Esophagus muscularis mucosa (tissue), 4 donors: Measurements from ENCODE around the gene RABGGTA. TPM values are rescaled to one million over a fixed set of nuclear protein-coding genes. Genes with fewer than 3 reads are reported as not detected.

Experiments used
- DNase-seq: peaks from one replicate; pipeline ENCODE4 v3.0.0-alpha.2; 2017; ENCODE audit errors: extremely low spot score
- H3K27ac ChIP-seq, 4 donors: fragments of 200-600 bp; sonication (generic); replicated peaks in 1 of 4; 1 replicate in 3 of 4; 2 replicates in 1 of 4; pipeline ENCODE4 v1.5.1; 2016 to 2019; ENCODE audit warnings: mild to moderate bottlenecking in 1 of 4
- H3K27me3 ChIP-seq, 4 donors: fragments of 200-600 bp; sonication (generic); one replicate each; pipeline versions ENCODE4 v1.5.1 to v1.6.0; 2016 to 2019
- H3K36me3 ChIP-seq, 4 donors: fragments of 200-600 bp; sonication (generic); one replicate each; pipeline ENCODE4 v1.5.1; 2016 to 2019
- H3K4me1 ChIP-seq, 4 donors: fragments of 200-600 bp; sonication (generic); one replicate each; pipeline ENCODE4 v1.5.1; 2016 to 2019
- H3K4me3 ChIP-seq, 4 donors: fragments of 200-600 bp; sonication (generic); 1 replicate in 2 of 4; 2 replicates in 2 of 4; pipeline ENCODE4 v1.5.1; 2016 to 2019; ENCODE audit warnings: mild to moderate bottlenecking in 4 of 4, moderate library complexity in 1 of 4
- H3K9me3 ChIP-seq, 4 donors: fragments of 200-600 bp; sonication (generic); 1 replicate in 3 of 4; 2 replicates in 1 of 4; pipeline ENCODE4 v1.5.1; 2016 to 2019
- CTCF ChIP-seq, 3 experiments: fragments of 200-600 bp in 2 of 3; fragments of 450-650 bp in 1 of 3; sonication (generic) in 2 of 3; IDR thresholded peaks; one replicate each; pipeline ENCODE4 v1.5.1; 2017 to 2019; ENCODE audit warnings: antibody characterized with exemption in 3 of 3, mild to moderate bottlenecking in 2 of 3, moderate library complexity in 1 of 3
- EP300 ChIP-seq: sonication (generic); formaldehyde crosslinking; IDR thresholded peaks from one replicate; pipeline ENCODE4 v1.6.1; 2017; ENCODE audit warnings: antibody characterized with exemption
- POLR2A ChIP-seq: fragments of 450-650 bp; IDR thresholded peaks from one replicate; pipeline ENCODE4 v1.6.1; 2017; ENCODE audit warnings: antibody characterized with exemption, moderate library complexity, mild to moderate bottlenecking, low read depth
- POLR2AphosphoS5 ChIP-seq, 2 donors: sonication (generic); formaldehyde crosslinking; IDR thresholded peaks; one replicate each; pipeline ENCODE4 v1.6.1; 2017; ENCODE audit warnings: antibody characterized with exemption in 2 of 2
- WGBS: methylation state at CpG from one replicate; pipeline ENCODE4 v1.1.5; 2018; 5-methylcytosine and 5-hydroxymethylcytosine counted together
- intact Hi-C: fragments of 100-400 bp; cut with DNase I; formaldehyde crosslinking; loops from one replicate; pipeline ENCODE4 v1.15.1; 2023
- total RNA-seq, 4 donors: library from RNA; depleted of rRNA; stranded (reverse); fragments of >200 nt; gene quantifications; one replicate each; pipeline versions ENCODE4 v1.1.0 to v1.2.1, GENCODE V29; 2016

The RABGGTA gene
- total RNA-seq, 4 donors from 2014 or later, result 14.6 to 27.8 (median 20.3) TPM

GRCh38 chr14:24300326-24300980 is 29.1 kb upstream of the RABGGTA start:
- 33% methylated on average over 16 of the region's 16 CpGs for WGBS
- Histone ChIP-seq H3K27me3 (no peaks in the 10 kb centered on the region), H3K36me3 (peaks cover 44 to 57% (median 53%) of the 10 kb centered on the region in 4 donors), H3K9me3 (no peaks in the 10 kb centered on the region), H3K4me3 (peak overlapping the region; percentile 73 to 91 (median 80)), H3K27ac (peak overlapping the region; percentile 77 to 88 (median 84)), H3K4me1 (peaks cover 19 to 47% (median 34%) of the 10 kb centered on the region in 4 donors)
- no peak for TF ChIP-seq POLR2A
- TF ChIP-seq EP300, result no peak
- no peak for DNase-seq
- intact Hi-C loops, result no loop called here

- peak within 1 kb of the TSS; percentile 77 to 88 (median 84) for H3K27ac ChIP-seq
- H3K9me3 ChIP-seq, result no peaks in the 10 kb centered on the region
- intact Hi-C loops, result loop anchor here (2.0 kb wide), 1 partner anchor 57 kb away; the partner anchor contains the start of gene TINF2
- H3K4me3 ChIP-seq, result peak within 1 kb of the TSS; percentile 73 to 91 (median 80)
- H3K27me3 ChIP-seq, result no peaks in the 10 kb centered on the region
- H3K36me3 ChIP-seq, result peaks cover 40 to 54% (median 49%) of the 10 kb centered on the region in 4 donors
- TF ChIP-seq POLR2A (no peak), EP300 (no peak), CTCF (IDR thresholded peaks at IDR 0.05) (peak in 1 of 3 experiments; percentile 26), POLR2AphosphoS5 (IDR thresholded peaks at IDR 0.05) (peak; percentile 93 to 96)
- peaks cover 19 to 47% (median 34%) of the 10 kb centered on the region in 4 donors for H3K4me1 ChIP-seq
- peak; percentile 98 for DNase-seq
- WGBS, result 1% methylated on average over 41 of the region's 75 CpGs
Measured at GRCh38 chr14:24299255-24300191, 28.1 kb upstream of the RABGGTA start, which contains the start of the genes DHRS1 and NOP9. Gene DHRS1, minus strand, starts transcription at chr14:24299780. Its CDS starts 674 bp downstream, at chr14:24299106. Gene NOP9, plus strand, starts transcription at chr14:24299850. Its CDS starts 105 bp downstream, at chr14:24299955.

DNA sequence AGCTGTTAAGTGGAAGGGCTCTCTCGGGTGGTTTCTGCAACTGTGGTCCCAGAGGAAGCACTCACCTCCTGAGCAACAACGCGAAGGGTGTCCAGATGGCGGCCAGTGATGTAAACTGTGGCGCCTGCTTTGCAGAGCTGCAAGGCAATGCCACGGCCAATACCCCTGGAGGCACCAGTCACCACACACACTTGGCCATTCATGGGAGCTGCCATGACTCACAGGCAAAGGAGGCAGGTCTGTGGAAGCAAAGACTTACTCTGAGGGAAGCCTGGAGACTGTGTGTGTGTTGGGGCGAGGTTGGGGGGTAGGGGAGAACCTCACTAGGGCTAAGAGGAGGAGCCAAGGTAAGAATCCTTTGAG is 27.5 kb upstream of the RABGGTA start:
- peaks cover 19 to 47% (median 34%) of the 10 kb centered on the region in 4 donors for H3K4me1 ChIP-seq
- no peaks in the 10 kb centered on the region for H3K9me3 ChIP-seq
- intact Hi-C loops, result loop anchor here (2.0 kb wide), 1 partner anchor 56 kb away; the partner anchor contains the start of gene TINF2
- peak overlapping the region; percentile 77 to 88 (median 84) for H3K27ac ChIP-seq
- H3K4me3 ChIP-seq, result peak overlapping the region; percentile 73 to 91 (median 80)
- DNase-seq, result no peak
- H3K27me3 ChIP-seq, result no peaks in the 10 kb centered on the region
- H3K36me3 ChIP-seq, result peaks cover 33 to 53% (median 43%) of the 10 kb centered on the region in 4 donors
- 45% methylated on average over 7 of the region's 7 CpGs for WGBS
- no peak for TF ChIP-seq POLR2AphosphoS5 (IDR thresholded peaks at IDR 0.05)
- no peak for TF ChIP-seq EP300
- TF ChIP-seq CTCF (IDR thresholded peaks at IDR 0.05), result no peak
- no peak for TF ChIP-seq POLR2A

GRCh38 chr14:24297190-24297964 is 26.0 kb upstream of the RABGGTA start:
- H3K4me1 ChIP-seq, result peaks cover 19 to 47% (median 34%) of the 10 kb centered on the region in 4 donors
- 51% methylated on average over 5 of the region's 5 CpGs for WGBS
- H3K9me3 ChIP-seq, result no peaks in the 10 kb centered on the region
- H3K36me3 ChIP-seq, result peaks cover 25 to 51% (median 35%) of the 10 kb centered on the region in 4 donors
- intact Hi-C loops, result no loop called here
- TF ChIP-seq CTCF (IDR thresholded peaks at IDR 0.05), result peak in 2 of 3 experiments; percentile 16 to 28
- no peak for TF ChIP-seq POLR2AphosphoS5 (IDR thresholded peaks at IDR 0.05)
- no peak overlapping the region for H3K4me3 ChIP-seq
- H3K27me3 ChIP-seq, result no peaks in the 10 kb centered on the region
- H3K27ac ChIP-seq, result peak overlapping the region in 2 of 4 donors; percentile 2 to 32
- no peak for DNase-seq
